Measurements from ENCODE around the gene RNASEH2A. TPM values are rescaled to one million over a fixed set of nuclear protein-coding genes. Genes with fewer than 3 reads are reported as not detected.
A peak's percentile ranks its signal among the peaks of the same experiment; 100 is the strongest.

RNASEH2A gene
- total and polyA plus RNA-seq, 2 of the 13 experiments (the other 11 are each of a cell fraction or from before 2014, with no cell fraction given), result 25.1 to 35.8 TPM

- TF ChIP-seq MAF1 (CRISPR knock-in tag; IDR thresholded peaks at IDR 0.05; ENCODE audit: borderline replicate concordance) (no peak), ZBTB4 (CRISPR knock-in tag; IDR thresholded peaks at IDR 0.05; ENCODE audit: borderline replicate concordance) (peak; percentile 64; the same call in 1 of the 2 replicates), ZNF30 (CRISPR knock-in tag; IDR thresholded peaks at IDR 0.05) (no peak; the same call in 1 of the 2 replicates), FOXO1 (CRISPR knock-in tag; IDR thresholded peaks at IDR 0.05) (peak; percentile 25; the same call in 1 of the 2 replicates), MAFF (IDR thresholded peaks at IDR 0.05; ENCODE audit: low read depth, low read length) (no peak), HNRNPL (IDR thresholded peaks at IDR 0.05; ENCODE audit: low read depth, low read length) (no peak), NCOA2 (CRISPR knock-in tag; IDR thresholded peaks at IDR 0.05) (no peak; the same call in 1 of the 2 replicates), ZSCAN30 (CRISPR knock-in tag; IDR thresholded peaks at IDR 0.05) (0 out of 2 replicates have a peak, but pooled peaks have one; percentile 87), BRD4 (CRISPR knock-in tag; IDR thresholded peaks at IDR 0.05) (peak; percentile 41; the same call in 1 of the 2 replicates), FOXA1 (IDR thresholded peaks at IDR 0.05) (no peak), FOXA1 (CRISPR knock-in tag; IDR thresholded peaks at IDR 0.05) (peak; percentile 32), ZSCAN29 (CRISPR knock-in tag; conservative IDR thresholded peaks at IDR 0.05) (peak; percentile 86), ZNF687 (CRISPR knock-in tag; IDR thresholded peaks at IDR 0.05) (peak; percentile 93), IKZF5 (CRISPR knock-in tag; IDR thresholded peaks at IDR 0.05) (peak; percentile 81), PAF1 (CRISPR knock-in tag; IDR thresholded peaks at IDR 0.05) (no peak), KLF6 (CRISPR knock-in tag; IDR thresholded peaks at IDR 0.05) (no peak), ZMYM4 (CRISPR knock-in tag; IDR thresholded peaks at IDR 0.05) (peak; percentile 86), ZBTB44 (CRISPR knock-in tag; IDR thresholded peaks at IDR 0.05) (0 out of 2 replicates have a peak, but pooled peaks have one; percentile 65), DDIT3 (CRISPR knock-in tag; IDR thresholded peaks at IDR 0.05) (no peak)
Measured at GRCh38 chr19:12801466-12802266, 4.7 kb upstream of the RNASEH2A start, which contains the start of the genes PRDX2 and THSD8 (continued).
